ENCODE measurements around the gene TBC1D22A. TPM values are rescaled to one million over a fixed set of nuclear protein-coding genes. Genes with fewer than 3 reads are reported as not detected.

Gene TBC1D22A
- total RNA-seq, 1 experiment from 2014 or later, result 20.9 TPM

GRCh38 chr22:47163481-47163855 lies 401.0 kb downstream of the TBC1D22A start:
- no peak for TF ChIP-seq EZH2phosphoT487 (IDR thresholded peaks at IDR 0.05; ENCODE audit: borderline replicate concordance)
- no peak for TF ChIP-seq SRF (IDR thresholded peaks at IDR 0.05; ENCODE audit: low read depth)
- TF ChIP-seq, protein P1, sequence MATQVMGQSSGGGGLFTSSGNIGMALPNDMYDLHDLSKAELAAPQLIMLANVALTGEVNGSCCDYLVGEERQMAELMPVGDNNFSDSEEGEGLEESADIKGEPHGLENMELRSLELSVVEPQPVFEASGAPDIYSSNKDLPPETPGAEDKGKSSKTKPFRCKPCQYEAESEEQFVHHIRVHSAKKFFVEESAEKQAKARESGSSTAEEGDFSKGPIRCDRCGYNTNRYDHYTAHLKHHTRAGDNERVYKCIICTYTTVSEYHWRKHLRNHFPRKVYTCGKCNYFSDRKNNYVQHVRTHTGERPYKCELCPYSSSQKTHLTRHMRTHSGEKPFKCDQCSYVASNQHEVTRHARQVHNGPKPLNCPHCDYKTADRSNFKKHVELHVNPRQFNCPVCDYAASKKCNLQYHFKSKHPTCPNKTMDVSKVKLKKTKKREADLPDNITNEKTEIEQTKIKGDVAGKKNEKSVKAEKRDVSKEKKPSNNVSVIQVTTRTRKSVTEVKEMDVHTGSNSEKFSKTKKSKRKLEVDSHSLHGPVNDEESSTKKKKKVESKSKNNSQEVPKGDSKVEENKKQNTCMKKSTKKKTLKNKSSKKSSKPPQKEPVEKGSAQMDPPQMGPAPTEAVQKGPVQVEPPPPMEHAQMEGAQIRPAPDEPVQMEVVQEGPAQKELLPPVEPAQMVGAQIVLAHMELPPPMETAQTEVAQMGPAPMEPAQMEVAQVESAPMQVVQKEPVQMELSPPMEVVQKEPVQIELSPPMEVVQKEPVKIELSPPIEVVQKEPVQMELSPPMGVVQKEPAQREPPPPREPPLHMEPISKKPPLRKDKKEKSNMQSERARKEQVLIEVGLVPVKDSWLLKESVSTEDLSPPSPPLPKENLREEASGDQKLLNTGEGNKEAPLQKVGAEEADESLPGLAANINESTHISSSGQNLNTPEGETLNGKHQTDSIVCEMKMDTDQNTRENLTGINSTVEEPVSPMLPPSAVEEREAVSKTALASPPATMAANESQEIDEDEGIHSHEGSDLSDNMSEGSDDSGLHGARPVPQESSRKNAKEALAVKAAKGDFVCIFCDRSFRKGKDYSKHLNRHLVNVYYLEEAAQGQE (IDR thresholded peaks at IDR 0.05; ENCODE audit: low read depth), result no peak
- no peak for TF ChIP-seq JUND (IDR thresholded peaks at IDR 0.05)
- BruUV-seq (replicated peaks), result no TSS peak
- Histone ChIP-seq H3K79me2 (ENCODE audit: insufficient read depth, low read length) (no peaks in the 10 kb centered on the region), H2AFZ (ENCODE audit: low read depth, low read length, poor library complexity, severe bottlenecking) (no peak overlapping the region), H3K36me3 (ENCODE audit: control insufficient read depth in 1 of 2, insufficient read depth in 2 of 2, low read length in 2 of 2) (no peaks in the 10 kb centered on the region), H3K4me2 (ENCODE audit: low read length) (no peak overlapping the region), H3K4me3 (replicated peaks in 1 of 2; ENCODE audit: low read depth in 1 of 2, low read length in 2 of 2) (no peak overlapping the region), H3K9ac (ENCODE audit: low read length) (no peak overlapping the region), H4K20me1 (ENCODE audit: insufficient read depth) (no peaks in the 10 kb centered on the region), H3K9me2 (ENCODE audit: insufficient read depth) (no peaks in the 10 kb centered on the region), H3K9me3 (ENCODE audit: control insufficient read depth in 1 of 2, insufficient read depth in 1 of 2, low read depth in 1 of 2, low read length in 2 of 2) (no peaks in the 10 kb centered on the region), H3K4me1 (ENCODE audit: control insufficient read depth in 1 of 2, insufficient read depth in 2 of 2, low read length in 2 of 2) (no peaks in the 10 kb centered on the region), H3K27ac (ENCODE audit: low read depth, low read length) (no peak overlapping the region), H3K27me3 (ENCODE audit: insufficient read depth, low read length) (no peaks in the 10 kb centered on the region)
- ChIA-PET CTCF (no interaction called here), POLR2A (no interaction called here), RAD21 (ENCODE audit: low non-redundant PET in 1 of 2, low total read pairs in 2 of 2, uncharacterized antibody in 2 of 2, unreplicated experiment in 2 of 2) (no interaction called here)
- ATAC-seq, result no peak
- intact Hi-C loops (cut with micrococcal nuclease), result no loop called here
- no peak for DNase-seq (ENCODE audit: low read depth, low spot score)

- CTCF ChIA-PET, result no interaction called here
- intact Hi-C loops (cut with micrococcal nuclease), result no loop called here
- no peak overlapping the region for H3K9ac ChIP-seq (ENCODE audit: low read length)
- H2AFZ ChIP-seq (ENCODE audit: low read depth, low read length, poor library complexity, severe bottlenecking), result no peak overlapping the region
- H3K9me3 ChIP-seq (ENCODE audit: control insufficient read depth in 1 of 2, insufficient read depth in 1 of 2, low read depth in 1 of 2, low read length in 2 of 2), result no peaks in the 10 kb centered on the region
- no peaks in the 10 kb centered on the region for H3K27me3 ChIP-seq (ENCODE audit: insufficient read depth, low read length)
- H3K36me3 ChIP-seq (ENCODE audit: control insufficient read depth in 1 of 2, insufficient read depth in 2 of 2, low read length in 2 of 2), result no peaks in the 10 kb centered on the region
- DNase-seq (ENCODE audit: low read depth, low spot score), result no peak
- ATAC-seq, result no peak
- TF ChIP-seq EZH2phosphoT487 (IDR thresholded peaks at IDR 0.05; ENCODE audit: borderline replicate concordance), result no peak
- H3K27ac ChIP-seq (ENCODE audit: low read depth, low read length), result no peak overlapping the region
- H3K4me3 ChIP-seq (replicated peaks in 1 of 2; ENCODE audit: low read depth in 1 of 2, low read length in 2 of 2), result no peak overlapping the region
- BruUV-seq (replicated peaks), result no TSS peak
- no peaks in the 10 kb centered on the region for H3K4me1 ChIP-seq (ENCODE audit: control insufficient read depth in 1 of 2, insufficient read depth in 2 of 2, low read length in 2 of 2)
- H3K4me2 ChIP-seq (ENCODE audit: low read length), result no peak overlapping the region
- RAD21 ChIA-PET (ENCODE audit: low non-redundant PET in 1 of 2, low total read pairs in 2 of 2, uncharacterized antibody in 2 of 2, unreplicated experiment in 2 of 2), result no interaction called here
- H3K79me2 ChIP-seq (ENCODE audit: insufficient read depth, low read length), result no peaks in the 10 kb centered on the region
- no peaks in the 10 kb centered on the region for H4K20me1 ChIP-seq (ENCODE audit: insufficient read depth)
- POLR2A ChIA-PET, result no interaction called here
- no peaks in the 10 kb centered on the region for H3K9me2 ChIP-seq (ENCODE audit: insufficient read depth)
These were observed 401.5 kb downstream of the TBC1D22A start for GRCh38 chr22:47163856-47164513.
